Ovary (tissue), 3 donors: Measurements from ENCODE around the gene DISP2.

Experiments used
- CTCF ChIP-seq, 3 donors: fragments of 450-650 bp in 2 of 3; fragments of 200-600 bp in 1 of 3; IDR thresholded peaks; one replicate each; pipeline versions ENCODE4 v1.5.1 to v1.8.0; 2016 to 2022; ENCODE audit warnings: antibody characterized with exemption in 3 of 3, mild to moderate bottlenecking in 1 of 3
- EP300 ChIP-seq: sonication (generic); formaldehyde crosslinking; IDR thresholded peaks from one replicate; pipeline ENCODE4 v1.6.1; 2017; ENCODE audit warnings: antibody characterized with exemption
- POLR2A ChIP-seq: fragments of 450-650 bp; IDR thresholded peaks from one replicate; pipeline ENCODE4 v1.6.1; 2017; ENCODE audit warnings: antibody characterized with exemption, mild to moderate bottlenecking, moderate library complexity
- donor health status: DM: no; HTN: no; CAD: no.

- no peak for TF ChIP-seq CTCF (IDR thresholded peaks at IDR 0.05)
- no peak for TF ChIP-seq POLR2A
- TF ChIP-seq EP300, result no peak
Observed at GRCh38 chr15:40325188-40325587, 32.8 kb upstream of the DISP2 start.
